ENCODE measurements around the gene ABCA7.

DNA sequence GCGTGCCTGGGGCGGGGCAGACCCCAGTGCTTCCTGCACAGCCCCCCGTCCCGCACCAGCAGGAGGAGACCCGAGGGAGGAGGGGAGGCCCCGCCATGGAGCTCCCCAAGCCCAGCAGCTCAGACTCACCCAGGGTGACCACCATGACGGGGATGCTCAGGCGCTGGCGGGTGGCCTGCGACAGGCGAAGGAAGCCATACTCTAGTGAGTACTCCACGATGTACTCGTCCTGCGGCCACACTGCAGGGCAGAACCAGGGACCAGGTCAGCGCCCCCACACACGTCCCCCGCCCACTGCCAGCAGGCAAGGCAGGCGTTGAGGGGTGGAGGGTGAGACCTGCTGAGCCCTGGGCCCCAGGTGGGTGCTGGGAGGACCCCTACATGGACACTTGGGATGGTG lies 27.6 kb upstream of the ABCA7 start:
- TF ChIP-seq, protein P1, sequence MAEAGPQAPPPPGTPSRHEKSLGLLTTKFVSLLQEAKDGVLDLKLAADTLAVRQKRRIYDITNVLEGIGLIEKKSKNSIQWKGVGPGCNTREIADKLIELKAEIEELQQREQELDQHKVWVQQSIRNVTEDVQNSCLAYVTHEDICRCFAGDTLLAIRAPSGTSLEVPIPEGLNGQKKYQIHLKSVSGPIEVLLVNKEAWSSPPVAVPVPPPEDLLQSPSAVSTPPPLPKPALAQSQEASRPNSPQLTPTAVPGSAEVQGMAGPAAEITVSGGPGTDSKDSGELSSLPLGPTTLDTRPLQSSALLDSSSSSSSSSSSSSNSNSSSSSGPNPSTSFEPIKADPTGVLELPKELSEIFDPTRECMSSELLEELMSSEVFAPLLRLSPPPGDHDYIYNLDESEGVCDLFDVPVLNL (CRISPR knock-in tag; IDR thresholded peaks at IDR 0.05; ENCODE audit: borderline replicate concordance, low read depth): no peak
- TF ChIP-seq, protein P2, sequence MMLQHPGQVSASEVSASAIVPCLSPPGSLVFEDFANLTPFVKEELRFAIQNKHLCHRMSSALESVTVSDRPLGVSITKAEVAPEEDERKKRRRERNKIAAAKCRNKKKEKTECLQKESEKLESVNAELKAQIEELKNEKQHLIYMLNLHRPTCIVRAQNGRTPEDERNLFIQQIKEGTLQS (CRISPR knock-in tag; conservative IDR thresholded peaks at IDR 0.05): no peak
- TF ChIP-seq ATF2 (CRISPR knock-in tag; IDR thresholded peaks at IDR 0.05; ENCODE audit: borderline replicate concordance, low read depth) (no peak), CREB1 (CRISPR knock-in tag; IDR thresholded peaks at IDR 0.05) (no peak), CTCF (IDR thresholded peaks at IDR 0.05) (no peak), TCF7 (CRISPR knock-in tag; IDR thresholded peaks at IDR 0.05; ENCODE audit: low read depth) (no peak), ZNF416 (CRISPR knock-in tag; IDR thresholded peaks at IDR 0.05) (no peak), SOX15 (CRISPR knock-in tag; IDR thresholded peaks at IDR 0.05) (no peak), ZNF121 (CRISPR knock-in tag; IDR thresholded peaks at IDR 0.05) (no peak), AR (CRISPR knock-in tag; IDR thresholded peaks at IDR 0.05) (no peak), ZNF232 (CRISPR knock-in tag; IDR thresholded peaks at IDR 0.05) (no peak), GRHL2 (CRISPR knock-in tag; IDR thresholded peaks at IDR 0.05; ENCODE audit: insufficient replicate concordance, severe bottlenecking) (no peak)
- TF ChIP-seq, protein P3, sequence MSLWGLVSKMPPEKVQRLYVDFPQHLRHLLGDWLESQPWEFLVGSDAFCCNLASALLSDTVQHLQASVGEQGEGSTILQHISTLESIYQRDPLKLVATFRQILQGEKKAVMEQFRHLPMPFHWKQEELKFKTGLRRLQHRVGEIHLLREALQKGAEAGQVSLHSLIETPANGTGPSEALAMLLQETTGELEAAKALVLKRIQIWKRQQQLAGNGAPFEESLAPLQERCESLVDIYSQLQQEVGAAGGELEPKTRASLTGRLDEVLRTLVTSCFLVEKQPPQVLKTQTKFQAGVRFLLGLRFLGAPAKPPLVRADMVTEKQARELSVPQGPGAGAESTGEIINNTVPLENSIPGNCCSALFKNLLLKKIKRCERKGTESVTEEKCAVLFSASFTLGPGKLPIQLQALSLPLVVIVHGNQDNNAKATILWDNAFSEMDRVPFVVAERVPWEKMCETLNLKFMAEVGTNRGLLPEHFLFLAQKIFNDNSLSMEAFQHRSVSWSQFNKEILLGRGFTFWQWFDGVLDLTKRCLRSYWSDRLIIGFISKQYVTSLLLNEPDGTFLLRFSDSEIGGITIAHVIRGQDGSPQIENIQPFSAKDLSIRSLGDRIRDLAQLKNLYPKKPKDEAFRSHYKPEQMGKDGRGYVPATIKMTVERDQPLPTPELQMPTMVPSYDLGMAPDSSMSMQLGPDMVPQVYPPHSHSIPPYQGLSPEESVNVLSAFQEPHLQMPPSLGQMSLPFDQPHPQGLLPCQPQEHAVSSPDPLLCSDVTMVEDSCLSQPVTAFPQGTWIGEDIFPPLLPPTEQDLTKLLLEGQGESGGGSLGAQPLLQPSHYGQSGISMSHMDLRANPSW (CRISPR knock-in tag; conservative IDR thresholded peaks at IDR 0.05; ENCODE audit: low read depth): no peak
- TF ChIP-seq, protein P4, sequence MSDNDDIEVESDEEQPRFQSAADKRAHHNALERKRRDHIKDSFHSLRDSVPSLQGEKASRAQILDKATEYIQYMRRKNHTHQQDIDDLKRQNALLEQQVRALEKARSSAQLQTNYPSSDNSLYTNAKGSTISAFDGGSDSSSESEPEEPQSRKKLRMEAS (CRISPR knock-in tag; IDR thresholded peaks at IDR 0.05): no peak
